Progenitor cell of endocrine pancreas (in vitro differentiated cells): ENCODE results near the gene DNM3. TPM values are rescaled to one million over a fixed set of nuclear protein-coding genes. Genes with fewer than 3 reads are reported as not detected.

Experiments used
- DNase-seq: peaks from one replicate; pipeline ENCODE4 v3.0.0; 2021; ENCODE audit warnings: low spot score; ENCODE audit not compliant: unreplicated experiment
- H3K27ac Mint-ChIP-seq: 2 replicates; pipeline ENCODE4 v1.8.0; 2021; ENCODE audit warnings: mild to moderate bottlenecking, moderate library complexity, mixed read lengths
- H3K27me3 Mint-ChIP-seq: 2 replicates; pipeline ENCODE4 v1.8.0; 2021; ENCODE audit warnings: mixed read lengths
- H3K36me3 Mint-ChIP-seq: 2 replicates; pipeline ENCODE4 v1.8.0; 2022; ENCODE audit warnings: mixed read lengths; ENCODE audit not compliant: insufficient read depth
- H3K4me1 Mint-ChIP-seq: 2 replicates; pipeline ENCODE4 v1.8.0; 2021; ENCODE audit warnings: low read depth, mixed read lengths
- H3K4me3 Mint-ChIP-seq: 2 replicates; pipeline ENCODE4 v1.8.0; 2021; ENCODE audit warnings: low read depth, mild to moderate bottlenecking, moderate library complexity, mixed read lengths
- H3K9me3 Mint-ChIP-seq: 2 replicates; pipeline ENCODE4 v1.8.0; 2021; ENCODE audit warnings: low read depth, mixed read lengths
- CTCF ChIP-seq: fragments of 200-600 bp; sonication (generic); IDR thresholded peaks from one replicate; pipeline ENCODE4 v1.5.0; 2021; ENCODE audit warnings: antibody characterized with exemption, mild to moderate bottlenecking; ENCODE audit not compliant: unreplicated experiment
- total RNA-seq: library from RNA; stranded (reverse); gene quantifications from 2 replicates; pipeline ENCODE4 v1.2.1, GENCODE V29; 2021

DNM3 gene
- total RNA-seq, 1 donor from 2014 or later, result 0.48 TPM

GRCh38 chr1:172404121-172404520 lies 562.8 kb downstream of the DNM3 start:
- no peak for TF ChIP-seq CTCF
- Mint-ChIP-seq H3K9me3 (no peaks in the 10 kb centered on the region), H3K27ac (no peak overlapping the region), H3K36me3 (no peaks in the 10 kb centered on the region), H3K27me3 (no peaks in the 10 kb centered on the region), H3K4me3 (no peak overlapping the region), H3K4me1 (peaks cover 15% of the 10 kb centered on the region)
- no peak for DNase-seq

GRCh38 chr1:172405912-172406311 lies 564.6 kb downstream of the DNM3 start:
- no peak for DNase-seq
- Mint-ChIP-seq H3K36me3 (no peaks in the 10 kb centered on the region), H3K27me3 (no peaks in the 10 kb centered on the region), H3K27ac (no peak overlapping the region), H3K4me3 (no peak overlapping the region), H3K9me3 (no peaks in the 10 kb centered on the region), H3K4me1 (peaks cover 4% of the 10 kb centered on the region)
- no peak for TF ChIP-seq CTCF

- DNase-seq, result no peak
- Mint-ChIP-seq H3K4me1 (peaks cover 4% of the 10 kb centered on the region), H3K27me3 (no peaks in the 10 kb centered on the region), H3K9me3 (no peaks in the 10 kb centered on the region), H3K4me3 (no peak overlapping the region), H3K36me3 (no peaks in the 10 kb centered on the region), H3K27ac (no peak overlapping the region)
- TF ChIP-seq CTCF, result no peak
These were observed 565.7 kb downstream of the DNM3 start for GRCh38 chr1:172406968-172407367.

- peaks cover 3% of the 10 kb centered on the region for H3K36me3 Mint-ChIP-seq
- no peak for TF ChIP-seq CTCF
- DNase-seq, result no peak
- no peak overlapping the region for H3K27ac Mint-ChIP-seq
- no peaks in the 10 kb centered on the region for H3K9me3 Mint-ChIP-seq
- no peaks in the 10 kb centered on the region for H3K4me1 Mint-ChIP-seq
- no peak overlapping the region for H3K4me3 Mint-ChIP-seq
- H3K27me3 Mint-ChIP-seq, result no peaks in the 10 kb centered on the region
These were observed 567.7 kb downstream of the DNM3 start for GRCh38 chr1:172408958-172409357.

GRCh38 chr1:172410027-172410426 lies 568.7 kb downstream of the DNM3 start:
- Mint-ChIP-seq H3K27me3 (no peaks in the 10 kb centered on the region), H3K36me3 (peaks cover 3% of the 10 kb centered on the region), H3K4me1 (no peaks in the 10 kb centered on the region), H3K27ac (no peak overlapping the region), H3K4me3 (no peak overlapping the region), H3K9me3 (no peaks in the 10 kb centered on the region)
- no peak for DNase-seq
- TF ChIP-seq CTCF, result no peak
